GM18498 (cell line): ENCODE measurements around the gene RSPO3.

ENCODE experiments used
- ATAC-seq: cut with Tn5 transposase; IDR thresholded peaks from one replicate; pipeline ENCODE4 v1.9.1; 2021; ENCODE audit warnings: mild to moderate bottlenecking, moderate library complexity; ENCODE audit not compliant: unreplicated experiment

RSPO3 gene

GRCh38 chr6:127110712-127111111, 7.8 kb upstream of the RSPO3 start:
- ATAC-seq = no peak

DNA sequence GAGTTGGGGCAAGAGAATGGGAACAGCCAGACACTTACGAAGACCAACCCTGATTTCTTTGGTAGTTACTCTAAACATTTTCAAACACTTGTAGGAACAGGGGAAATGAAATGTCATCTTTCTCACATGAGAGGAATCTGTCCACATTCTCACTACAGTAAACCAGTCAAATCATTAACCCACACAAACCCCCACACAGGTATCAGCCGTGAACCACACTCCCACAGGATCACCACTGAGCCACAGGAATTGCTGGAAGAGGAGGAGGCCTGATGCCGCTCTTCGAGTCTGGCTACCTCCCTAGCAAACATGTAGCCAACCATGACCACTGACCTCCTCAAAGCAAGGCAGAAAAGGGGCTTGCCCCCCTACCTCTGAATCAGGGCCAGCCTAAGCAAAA, 6.9 kb upstream of the RSPO3 start:
- ATAC-seq = no peak

- no peak for ATAC-seq
These were observed 4.2 kb upstream of the RSPO3 start for GRCh38 chr6:127114214-127114760.

DNA sequence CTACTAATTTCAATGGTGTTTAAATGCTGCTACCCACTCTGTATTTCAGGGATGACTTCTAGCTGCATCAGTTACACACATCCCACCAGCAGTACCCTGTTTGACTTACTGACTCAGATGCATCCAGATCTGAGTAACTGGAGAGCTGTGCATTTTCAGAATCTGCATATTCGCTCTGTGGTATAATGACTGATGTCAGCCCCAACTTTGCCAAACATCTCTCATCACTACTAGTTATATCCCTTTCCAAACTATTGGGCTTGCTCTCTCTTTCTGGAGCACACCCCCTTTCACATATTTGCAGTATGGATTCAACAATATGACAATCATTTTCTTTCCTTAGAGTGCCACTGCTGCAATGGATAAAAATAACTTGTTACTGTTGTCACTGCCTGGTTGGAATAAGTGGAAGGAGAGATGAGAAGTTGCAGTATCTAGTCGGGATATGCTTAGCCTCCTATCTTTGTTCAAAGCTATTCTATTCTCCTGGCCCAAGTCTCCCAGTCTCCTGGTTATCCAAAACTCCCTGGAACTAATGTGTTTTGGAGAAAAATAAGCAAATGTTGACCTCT, 3.3 kb upstream of the RSPO3 start:
- no peak for ATAC-seq

DNA sequence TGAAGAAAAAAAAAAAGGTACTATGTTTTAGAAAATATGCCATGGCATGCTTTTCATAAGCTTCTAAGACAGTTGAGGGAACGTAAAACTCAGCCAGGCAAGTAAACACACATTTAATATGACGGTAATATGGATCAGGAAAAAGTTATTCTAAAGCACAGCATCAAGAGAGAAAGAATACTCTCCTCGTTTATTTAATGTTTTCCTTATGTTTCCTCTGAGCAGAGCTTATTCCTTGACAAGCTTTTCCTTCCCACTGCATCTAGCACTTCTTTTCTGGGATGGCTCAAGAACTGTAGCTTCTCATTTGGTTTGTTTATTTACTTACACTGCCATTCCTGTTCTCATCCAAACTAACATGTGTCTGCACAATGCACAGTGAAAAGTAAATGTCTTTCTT, 2.7 kb upstream of the RSPO3 start:
- ATAC-seq = no peak

GRCh38 chr6:127117979-127118297, 533 bp upstream of the RSPO3 start:
- ATAC-seq = no peak

DNA sequence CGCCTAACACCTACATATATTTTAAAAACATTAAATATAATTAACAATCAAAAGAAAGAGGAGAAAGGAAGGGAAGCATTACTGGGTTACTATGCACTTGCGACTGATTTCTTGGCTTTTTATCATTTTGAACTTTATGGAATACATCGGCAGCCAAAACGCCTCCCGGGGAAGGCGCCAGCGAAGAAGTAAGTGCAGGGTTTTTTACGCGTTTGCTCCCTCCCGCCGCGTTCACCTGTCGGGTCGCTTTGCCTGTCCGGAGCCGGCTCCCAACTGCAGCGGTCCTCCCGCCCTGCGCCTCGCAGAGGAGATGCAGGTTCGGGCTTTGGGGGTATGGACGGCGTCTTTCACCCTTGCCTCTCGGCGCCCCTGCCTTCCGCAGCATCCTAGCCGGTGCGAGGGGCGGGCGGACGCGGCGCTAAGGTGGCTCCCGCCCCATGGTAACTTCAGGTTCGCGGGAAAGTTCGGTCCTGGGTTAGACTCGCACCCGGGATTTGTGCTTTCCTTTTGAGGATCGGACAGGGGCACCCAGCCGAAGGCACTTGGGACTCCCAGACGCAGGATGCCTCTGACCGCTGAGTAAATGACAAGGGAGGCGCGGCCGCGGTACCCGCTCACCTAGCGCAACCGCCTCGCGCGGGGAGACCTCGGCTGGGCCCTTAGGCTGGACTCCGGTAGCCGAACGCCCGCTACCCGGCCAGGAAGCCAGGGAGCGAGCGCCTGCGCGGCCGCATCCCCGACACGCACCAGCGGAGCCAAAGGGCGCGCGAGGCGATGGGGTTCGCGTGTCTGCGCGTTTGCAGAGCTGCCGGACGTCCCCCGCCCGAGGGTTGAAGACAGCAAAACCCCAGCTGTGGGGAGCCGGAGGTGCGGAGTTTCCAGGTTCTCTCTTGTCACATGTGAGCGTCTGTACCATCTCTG, 891 bp downstream of the RSPO3 start:
- peak; percentile 52 for ATAC-seq

DNA sequence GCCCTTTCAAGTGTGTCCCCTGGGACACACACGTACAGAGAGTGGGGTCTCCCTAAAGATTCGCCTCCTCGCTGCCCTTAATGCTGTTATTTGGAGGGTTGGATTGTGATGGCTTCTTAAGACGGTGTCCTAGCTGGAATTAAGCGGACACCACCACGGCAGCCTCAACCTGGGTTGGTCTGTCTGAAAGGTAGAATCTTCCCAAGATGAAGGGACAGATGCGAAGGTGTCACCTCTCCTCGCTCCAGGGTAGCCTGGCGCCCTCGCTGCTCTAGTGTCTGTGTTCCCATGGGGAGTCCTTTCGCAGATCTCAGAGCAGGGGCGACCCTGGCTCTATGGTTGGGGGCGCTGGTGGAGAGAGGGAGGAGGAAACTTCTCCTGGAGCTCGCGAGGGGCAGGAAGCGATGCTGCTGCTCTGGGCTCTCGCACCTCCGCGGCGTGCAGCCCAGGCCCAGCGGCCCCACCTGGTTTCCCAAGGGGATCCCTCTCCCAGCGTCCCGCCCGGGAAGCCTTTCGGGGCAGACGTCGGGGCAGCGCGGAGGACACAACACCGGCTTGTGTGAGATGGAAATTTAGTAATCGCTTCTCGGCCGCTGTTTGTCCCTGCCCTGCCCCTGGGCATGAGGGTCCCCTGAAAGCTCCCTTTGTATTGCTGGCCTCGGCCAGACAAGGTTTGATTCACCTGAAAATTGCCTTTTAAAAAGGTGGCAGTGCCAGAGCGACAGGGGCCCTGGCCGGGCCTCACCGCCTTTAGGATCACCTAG, 1.7 kb downstream of the RSPO3 start:
- no peak for ATAC-seq

GRCh38 chr6:127120787-127121636, 2.5 kb downstream of the RSPO3 start:
- ATAC-seq = peak; percentile 85

- no peak for ATAC-seq
These were observed 3.1 kb downstream of the RSPO3 start for GRCh38 chr6:127121637-127121960.

DNA sequence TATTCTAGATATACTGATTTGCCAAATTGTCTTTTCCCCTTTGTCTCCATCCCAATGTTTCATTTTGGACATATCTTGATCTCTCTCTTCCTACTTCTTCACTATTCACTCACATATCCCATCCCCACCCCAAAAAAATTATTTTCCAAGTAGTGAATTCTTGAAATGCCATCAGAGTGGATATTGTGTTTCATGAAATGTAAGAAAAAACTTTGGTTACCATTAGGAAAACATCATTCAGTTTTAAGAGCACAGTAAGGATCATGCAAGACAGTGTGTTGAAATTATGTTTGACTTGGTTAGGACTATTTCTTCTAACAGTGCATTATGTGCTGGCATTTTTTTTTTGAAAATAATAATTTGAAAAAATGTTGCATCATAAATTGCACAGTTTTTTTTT, 5.7 kb downstream of the RSPO3 start:
- ATAC-seq = no peak

GRCh38 chr6:127124680-127125079, 6.2 kb downstream of the RSPO3 start:
- no peak for ATAC-seq

DNA sequence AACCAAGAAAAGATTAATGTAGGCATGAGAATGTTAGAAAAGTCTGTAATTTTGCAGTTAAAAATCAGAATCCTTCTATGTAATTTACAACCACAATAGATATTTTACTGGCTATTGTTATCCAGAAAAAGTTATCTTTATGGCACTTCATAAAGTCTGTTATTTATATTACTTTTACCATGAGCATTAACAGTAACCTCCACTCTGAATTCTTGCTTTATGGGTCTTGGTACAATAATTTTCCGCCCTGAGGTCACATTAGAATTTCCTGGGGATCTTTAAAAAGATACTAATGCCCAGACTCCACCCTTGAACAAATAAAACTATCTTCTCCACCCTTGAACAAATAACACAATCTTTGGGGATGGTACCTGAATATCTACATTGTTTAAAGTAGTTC, 9.6 kb downstream of the RSPO3 start:
- ATAC-seq = no peak

- ATAC-seq = no peak
These were observed 10.8 kb downstream of the RSPO3 start for GRCh38 chr6:127129251-127129650.

DNA sequence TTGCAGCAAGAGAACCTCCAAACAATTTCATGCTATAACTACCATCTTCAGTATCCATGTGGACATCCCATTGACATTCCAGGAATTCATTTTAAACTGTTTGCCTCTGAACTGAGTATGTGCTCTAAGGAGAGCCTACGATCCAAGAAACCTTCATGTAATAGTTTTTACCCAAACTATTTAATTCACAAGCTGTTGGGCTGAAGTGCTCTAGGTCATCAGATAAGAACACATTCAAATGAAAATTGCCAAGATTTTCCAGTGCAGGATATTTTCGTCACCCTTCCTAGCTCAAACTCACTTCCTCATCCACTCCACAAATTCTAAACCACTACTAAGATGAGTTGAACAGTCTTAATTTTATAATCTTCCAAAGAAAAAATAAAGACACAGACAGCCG, 12.8 kb downstream of the RSPO3 start:
- ATAC-seq = no peak

- ATAC-seq = no peak
These were observed 13.4 kb downstream of the RSPO3 start for GRCh38 chr6:127131772-127132376.

GRCh38 chr6:127134136-127134535, 15.7 kb downstream of the RSPO3 start:
- ATAC-seq = no peak

GRCh38 chr6:127136786-127137185, 18.3 kb downstream of the RSPO3 start:
- no peak for ATAC-seq

DNA sequence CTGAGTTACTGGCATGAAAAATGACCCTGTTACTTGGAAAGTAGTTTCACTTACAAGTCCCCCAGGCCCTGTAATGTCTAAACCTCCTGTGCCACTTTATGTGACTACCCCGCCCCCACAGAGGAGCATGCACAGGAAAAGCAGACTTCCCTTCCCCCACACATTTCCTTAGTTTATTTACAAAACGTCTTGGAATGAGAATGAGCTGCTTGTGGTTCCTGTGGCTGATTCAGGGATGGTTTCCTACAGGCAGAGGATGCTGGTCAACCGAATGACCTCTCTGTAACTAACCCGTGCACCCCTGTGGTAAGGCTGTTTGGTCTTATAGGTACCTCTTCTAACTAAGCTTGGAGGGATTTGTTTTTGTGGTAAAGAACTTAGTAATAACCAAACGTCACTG, 28.5 kb downstream of the RSPO3 start:
- no peak for ATAC-seq

- ATAC-seq = no peak
These were observed 29.1 kb downstream of the RSPO3 start for GRCh38 chr6:127147534-127147933.
